ENCODE measurements around the gene PRDM2.

The PRDM2 gene

GRCh38 chr1:13753636-13754402 lies 53.8 kb downstream of the PRDM2 start:
- in situ Hi-C loops (cut with MboI; ENCODE audit: low sequenced_read_pairs, unreplicated experiment): no loop called here
- DNase-seq (ENCODE audit: low spot score): peak; percentile 54
- TF ChIP-seq, protein P1, sequence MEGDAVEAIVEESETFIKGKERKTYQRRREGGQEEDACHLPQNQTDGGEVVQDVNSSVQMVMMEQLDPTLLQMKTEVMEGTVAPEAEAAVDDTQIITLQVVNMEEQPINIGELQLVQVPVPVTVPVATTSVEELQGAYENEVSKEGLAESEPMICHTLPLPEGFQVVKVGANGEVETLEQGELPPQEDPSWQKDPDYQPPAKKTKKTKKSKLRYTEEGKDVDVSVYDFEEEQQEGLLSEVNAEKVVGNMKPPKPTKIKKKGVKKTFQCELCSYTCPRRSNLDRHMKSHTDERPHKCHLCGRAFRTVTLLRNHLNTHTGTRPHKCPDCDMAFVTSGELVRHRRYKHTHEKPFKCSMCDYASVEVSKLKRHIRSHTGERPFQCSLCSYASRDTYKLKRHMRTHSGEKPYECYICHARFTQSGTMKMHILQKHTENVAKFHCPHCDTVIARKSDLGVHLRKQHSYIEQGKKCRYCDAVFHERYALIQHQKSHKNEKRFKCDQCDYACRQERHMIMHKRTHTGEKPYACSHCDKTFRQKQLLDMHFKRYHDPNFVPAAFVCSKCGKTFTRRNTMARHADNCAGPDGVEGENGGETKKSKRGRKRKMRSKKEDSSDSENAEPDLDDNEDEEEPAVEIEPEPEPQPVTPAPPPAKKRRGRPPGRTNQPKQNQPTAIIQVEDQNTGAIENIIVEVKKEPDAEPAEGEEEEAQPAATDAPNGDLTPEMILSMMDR (IDR thresholded peaks at IDR 0.05; ENCODE audit: borderline replicate concordance, control extremely low read depth, extremely low read depth, insufficient read depth, missing control alignments): no peak

DNA sequence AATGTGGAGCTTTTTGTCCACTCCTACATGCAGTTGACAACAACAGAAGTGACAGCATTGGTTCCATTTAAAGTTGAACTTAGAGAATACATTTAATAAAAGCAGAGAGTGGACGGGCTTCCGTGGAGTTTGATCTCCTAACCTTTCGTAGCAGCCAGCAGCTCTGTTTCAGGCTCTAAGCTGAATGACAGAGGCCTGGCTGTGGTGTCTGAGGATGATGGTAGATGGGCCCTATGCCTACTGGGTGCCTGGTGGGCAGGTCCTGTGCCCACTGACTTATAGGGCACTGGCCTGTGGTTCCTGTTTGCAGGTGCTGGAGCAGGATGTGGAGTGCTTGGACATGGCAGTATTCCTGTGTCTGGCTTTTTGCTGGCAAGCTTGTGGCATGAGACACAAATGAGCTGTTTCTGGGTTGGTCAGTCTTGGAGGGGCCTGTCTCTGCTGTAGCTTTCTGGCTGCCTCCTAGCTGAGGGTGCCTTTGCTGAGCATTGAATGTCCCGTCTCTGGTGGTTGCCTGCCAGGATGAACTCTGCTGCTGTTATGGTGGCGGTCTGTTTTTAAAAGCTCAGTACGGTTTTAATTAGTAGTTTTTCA lies 54.6 kb downstream of the PRDM2 start:
- in situ Hi-C loops (cut with MboI; ENCODE audit: low sequenced_read_pairs, unreplicated experiment): no loop called here
- TF ChIP-seq, protein P1 (IDR thresholded peaks at IDR 0.05; ENCODE audit: borderline replicate concordance, control extremely low read depth, extremely low read depth, insufficient read depth, missing control alignments): no peak
- no peak for DNase-seq (ENCODE audit: low spot score)

DNA sequence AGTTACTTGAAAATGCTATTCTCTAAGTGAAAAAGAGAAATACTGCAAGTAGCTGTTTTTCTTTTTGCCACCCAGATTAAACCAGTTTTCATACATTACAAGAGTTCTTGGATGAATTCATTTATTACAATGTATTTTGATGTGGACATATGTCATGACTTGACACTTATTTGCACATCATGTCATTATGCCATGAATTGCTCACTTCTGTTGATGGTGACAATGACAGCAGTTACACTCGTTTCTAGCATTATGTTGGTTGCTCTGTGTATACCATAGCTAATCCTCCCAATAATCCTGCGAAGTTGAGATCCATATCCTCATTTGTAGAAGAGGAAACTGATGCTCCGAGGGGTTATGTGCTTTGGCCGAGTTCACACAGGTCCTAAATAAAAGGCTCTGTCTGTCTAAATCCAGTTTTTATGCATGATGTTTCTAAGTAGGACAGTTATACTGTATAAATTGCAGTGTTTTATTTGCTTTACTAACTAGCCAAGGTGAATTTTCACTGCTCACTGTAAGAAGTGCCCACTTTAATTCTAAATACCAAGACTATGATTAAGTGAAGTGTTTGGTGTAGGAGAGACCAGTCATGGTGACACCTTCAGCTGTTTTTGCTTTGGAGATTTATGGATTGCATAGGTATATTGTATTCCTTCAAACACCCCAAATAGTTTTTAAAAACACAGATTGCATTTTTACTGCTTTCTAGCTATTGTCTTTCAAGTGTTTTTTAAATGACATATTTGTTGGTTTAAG lies 56.7 kb downstream of the PRDM2 start:
- in situ Hi-C loops (cut with MboI; ENCODE audit: low sequenced_read_pairs, unreplicated experiment): no loop called here
- TF ChIP-seq, protein P1 (IDR thresholded peaks at IDR 0.05; ENCODE audit: borderline replicate concordance, control extremely low read depth, extremely low read depth, insufficient read depth, missing control alignments): no peak

DNA sequence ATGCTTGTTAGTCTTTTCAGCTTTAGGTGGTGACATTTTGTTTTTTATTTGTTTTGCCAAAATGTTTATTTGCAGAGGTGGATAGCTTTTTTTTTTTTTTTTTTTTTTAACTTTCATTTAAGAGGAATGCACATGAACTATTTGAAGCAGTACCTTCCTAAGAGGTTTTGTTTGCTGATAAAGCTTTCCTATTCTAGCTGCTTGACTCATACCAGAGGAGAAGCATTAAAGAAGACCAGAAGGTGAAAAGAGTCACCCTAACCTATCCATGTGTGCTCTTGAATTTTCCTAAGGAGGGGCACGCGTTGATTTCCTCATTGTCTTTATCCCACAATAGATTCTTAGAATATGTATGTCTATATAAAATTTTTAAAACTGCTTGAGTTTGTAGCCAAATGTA lies 57.7 kb downstream of the PRDM2 start:
- DNase-seq (ENCODE audit: low spot score): no peak
- in situ Hi-C loops (cut with MboI; ENCODE audit: low sequenced_read_pairs, unreplicated experiment): no loop called here
- TF ChIP-seq, protein P1 (IDR thresholded peaks at IDR 0.05; ENCODE audit: borderline replicate concordance, control extremely low read depth, extremely low read depth, insufficient read depth, missing control alignments): no peak

More for the DNA sequence above, 56.7 kb downstream of the PRDM2 start:
- no peak for DNase-seq (ENCODE audit: low spot score)

DNA sequence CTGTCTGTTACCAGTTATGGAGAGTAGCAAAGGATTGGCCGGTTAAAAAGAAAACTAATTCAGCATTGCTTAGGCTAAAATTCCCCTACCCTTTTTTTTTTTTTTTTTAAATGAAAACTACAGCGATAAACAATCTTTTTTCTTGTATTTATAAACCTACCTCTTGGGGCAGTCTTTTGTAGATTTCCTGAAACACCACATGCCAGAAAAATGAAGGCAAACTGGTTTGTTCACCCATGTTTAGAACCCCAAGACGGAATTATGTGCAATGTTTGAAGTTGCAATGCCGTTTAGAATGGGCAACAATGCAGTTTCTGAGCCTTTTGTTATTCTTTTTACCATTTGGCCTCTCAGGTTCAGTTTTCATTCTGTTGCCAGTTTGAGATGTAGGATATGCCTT lies 59.1 kb downstream of the PRDM2 start:
- in situ Hi-C loops (cut with MboI; ENCODE audit: low sequenced_read_pairs, unreplicated experiment): no loop called here
- DNase-seq (ENCODE audit: low spot score): no peak
- TF ChIP-seq, protein P1 (IDR thresholded peaks at IDR 0.05; ENCODE audit: borderline replicate concordance, control extremely low read depth, extremely low read depth, insufficient read depth, missing control alignments): no peak

DNA sequence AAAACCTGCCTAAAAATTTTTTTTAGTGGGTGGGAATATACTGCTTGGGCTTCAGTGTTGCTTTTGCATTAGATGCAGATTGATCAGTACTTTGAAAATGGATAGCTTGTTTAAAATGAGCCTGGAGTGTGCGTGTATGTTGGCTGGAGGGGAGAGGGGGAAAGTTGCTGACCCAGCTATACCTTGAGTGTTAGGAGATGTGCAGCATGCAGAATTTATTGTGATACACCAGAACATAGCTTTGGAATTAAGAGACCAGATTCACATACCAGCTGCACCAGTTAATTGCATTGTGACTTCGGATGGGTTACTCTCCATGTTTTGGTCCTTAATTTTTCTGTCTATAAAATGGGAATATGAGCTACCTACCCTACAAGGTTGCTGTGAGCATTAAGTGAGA lies 60.4 kb downstream of the PRDM2 start:
- in situ Hi-C loops (cut with MboI; ENCODE audit: low sequenced_read_pairs, unreplicated experiment): no loop called here
- TF ChIP-seq, protein P1 (IDR thresholded peaks at IDR 0.05; ENCODE audit: borderline replicate concordance, control extremely low read depth, extremely low read depth, insufficient read depth, missing control alignments): no peak
- no peak for DNase-seq (ENCODE audit: low spot score)

Data from GM13976 (cell line).